NCI-H226 (cell line): Measurements from ENCODE around the gene WDR86.

ENCODE experiments used
- DNase-seq: peaks from one replicate; pipeline ENCODE4 v3.0.0-alpha.2; 2015

Gene WDR86

GRCh38 chr7:151389768-151390597 is 19.9 kb downstream of the WDR86 start:
- DNase-seq: no peak

GRCh38 chr7:151389096-151389767 is 20.6 kb downstream of the WDR86 start:
- DNase-seq: no peak

GRCh38 chr7:151388430-151388829 is 21.4 kb downstream of the WDR86 start:
- DNase-seq: no peak

- DNase-seq: no peak
Measured at GRCh38 chr7:151388007-151388297, 21.9 kb downstream of the WDR86 start.

GRCh38 chr7:151387161-151388006 is 22.5 kb downstream of the WDR86 start:
- no peak for DNase-seq

- DNase-seq: no peak
Measured at GRCh38 chr7:151386301-151387160, 23.3 kb downstream of the WDR86 start.

- no peak for DNase-seq
Measured at GRCh38 chr7:151385626-151386300, 24.1 kb downstream of the WDR86 start.

GRCh38 chr7:151384776-151385625 is 24.8 kb downstream of the WDR86 start:
- DNase-seq: no peak

- no peak for DNase-seq
Measured at GRCh38 chr7:151384352-151384697, 25.5 kb downstream of the WDR86 start.

GRCh38 chr7:151383638-151384351 is 26.0 kb downstream of the WDR86 start:
- no peak for DNase-seq

GRCh38 chr7:151382079-151382885 is 27.6 kb downstream of the WDR86 start:
- DNase-seq: no peak

- no peak for DNase-seq
Measured at GRCh38 chr7:151381348-151382078, 28.3 kb downstream of the WDR86 start.

GRCh38 chr7:151381098-151381347 is 28.8 kb downstream of the WDR86 start:
- DNase-seq: no peak

GRCh38 chr7:151380199-151381097 is 29.4 kb downstream of the WDR86 start:
- DNase-seq: no peak

GRCh38 chr7:151379534-151380198 is 30.2 kb downstream of the WDR86 start:
- no peak for DNase-seq

GRCh38 chr7:151379193-151379520 is 30.7 kb downstream of the WDR86 start:
- no peak for DNase-seq

- DNase-seq: no peak
Measured at GRCh38 chr7:151378496-151379192, 31.2 kb downstream of the WDR86 start.
